ENCODE measurements around the gene FLNB.

- TF ChIP-seq CTCF (conservative IDR thresholded peaks at IDR 0.05; ENCODE audit: low read depth, low read length), result no peak
- TF ChIP-seq EZH2 (IDR thresholded peaks at IDR 0.05; ENCODE audit: borderline replicate concordance, low read depth, low read length, poor library complexity, severe bottlenecking), result no peak
Measured at GRCh38 chr3:58062472-58062871, 54.2 kb downstream of the FLNB start.

Measured in A673 (cell line).